WTC11 (cell line): Measurements from ENCODE around the gene PXYLP1. TPM values are rescaled to one million over a fixed set of nuclear protein-coding genes. Genes with fewer than 3 reads are reported as not detected.

Experiments used
- ATAC-seq: fragments of 200-7000 bp; cut with Tn5 transposase; 2 replicates; pipeline ENCODE4 v1.10.0; 2021; ENCODE audit warnings: mild to moderate bottlenecking, moderate library complexity
- CTCF ChIA-PET: fragments of 300-600 bp; sonication (Branson Sonifier 250); formaldehyde crosslinking; loops from one replicate; lab custom pipeline; 2021; ENCODE audit warnings: antibody characterized with exemption; lab: Charles Lee
- POLR2A ChIA-PET: fragments of 350-600 bp; sonication (Branson Sonifier 250); formaldehyde crosslinking; loops from one replicate; lab custom pipeline; 2021; ENCODE audit warnings: antibody characterized with exemption; lab: Charles Lee
- DNase-seq: peaks from one replicate; pipeline ENCODE4 v3.0.0; 2021; ENCODE audit warnings: low spot score
- H3K27ac Mint-ChIP-seq: 2 replicates; pipeline ENCODE4 v1.8.0; 2021; ENCODE audit warnings: mixed read lengths
- H3K27me3 Mint-ChIP-seq: 2 replicates; pipeline ENCODE4 v1.8.0; 2021; ENCODE audit warnings: low read depth, mild to moderate bottlenecking, moderate library complexity, mixed read lengths
- H3K36me3 Mint-ChIP-seq: 2 replicates; pipeline ENCODE4 v1.8.0; 2021; ENCODE audit warnings: mixed read lengths
- H3K4me1 Mint-ChIP-seq: 2 replicates; pipeline ENCODE4 v1.8.0; 2022; ENCODE audit warnings: mixed read lengths
- H3K4me3 Mint-ChIP-seq: 2 replicates; pipeline ENCODE4 v1.8.0; 2021; ENCODE audit warnings: mild to moderate bottlenecking, moderate library complexity, mixed read lengths
- H3K9me3 Mint-ChIP-seq: 2 replicates; pipeline ENCODE4 v1.8.0; 2021; ENCODE audit warnings: mixed read lengths
- ARID4B ChIP-seq: sonication (generic); formaldehyde crosslinking; IDR thresholded peaks from 2 replicates; pipeline ENCODE4 v1.8.0; 2023; ENCODE audit warnings: missing genetic modification reagents, mild to moderate bottlenecking, borderline replicate concordance
- ATF1 ChIP-seq: sonication (generic); formaldehyde crosslinking; IDR thresholded peaks from 2 replicates; pipeline ENCODE4 v1.8.1; 2023; ENCODE audit warnings: mild to moderate bottlenecking, moderate library complexity, missing genetic modification reagents
- E2F1 ChIP-seq: sonication (generic); formaldehyde crosslinking; IDR thresholded peaks from 2 replicates; pipeline ENCODE4 v1.8.0; 2022; ENCODE audit warnings: mild to moderate bottlenecking, missing genetic modification reagents
- E2F5 ChIP-seq: sonication (generic); formaldehyde crosslinking; IDR thresholded peaks from 2 replicates; pipeline ENCODE4 v1.8.1; 2022; ENCODE audit warnings: mild to moderate bottlenecking, moderate library complexity, missing genetic modification reagents
- ELF4 ChIP-seq: sonication (generic); formaldehyde crosslinking; IDR thresholded peaks from 2 replicates; pipeline ENCODE4 v1.8.1; 2022; ENCODE audit warnings: low read depth, mild to moderate bottlenecking, moderate library complexity, missing genetic modification reagents
- HMGA2 ChIP-seq: fragments of 250-450 bp; sonication (Bioruptor Pico); IDR thresholded peaks from 2 replicates; pipeline ENCODE4 v1.4.0; 2021; ENCODE audit warnings: mild to moderate bottlenecking, moderate library complexity
- IRF1 ChIP-seq: sonication (generic); formaldehyde crosslinking; IDR thresholded peaks from 2 replicates; pipeline ENCODE4 v1.8.0; 2023; ENCODE audit warnings: missing genetic modification reagents
- JAZF1 ChIP-seq: fragments of 250-450 bp; sonication (Bioruptor Pico); IDR thresholded peaks from 2 replicates; pipeline ENCODE4 v1.9.0; 2021; ENCODE audit warnings: moderate library complexity, mild to moderate bottlenecking, inconsistent platforms
- MXD4 ChIP-seq: fragments of 250-450 bp; sonication (Bioruptor Pico); IDR thresholded peaks from 2 replicates; pipeline ENCODE4 v1.8.0; 2021; ENCODE audit warnings: mild to moderate bottlenecking, moderate library complexity, borderline replicate concordance
- NR3C1 ChIP-seq: sonication (generic); formaldehyde crosslinking; conservative IDR thresholded peaks from 2 replicates; pipeline ENCODE4 v1.8.1; 2023; ENCODE audit warnings: low read depth, mild to moderate bottlenecking, missing genetic modification reagents
- PRDM15 ChIP-seq: sonication (generic); formaldehyde crosslinking; IDR thresholded peaks from 2 replicates; pipeline ENCODE4 v1.8.0; 2022; ENCODE audit warnings: missing genetic modification reagents
- PRRX2 ChIP-seq: fragments of 250-450 bp; sonication (Bioruptor Pico); IDR thresholded peaks from 2 replicates; pipeline ENCODE4 v1.8.0; 2021; ENCODE audit warnings: mild to moderate bottlenecking
- SMAD4 ChIP-seq: sonication (generic); formaldehyde crosslinking; IDR thresholded peaks from 2 replicates; pipeline ENCODE4 v1.8.0; 2022; ENCODE audit warnings: mild to moderate bottlenecking, missing genetic modification reagents
- STAT6 ChIP-seq: sonication (generic); formaldehyde crosslinking; conservative IDR thresholded peaks from 2 replicates; pipeline ENCODE4 v1.8.1; 2023; ENCODE audit warnings: mild to moderate bottlenecking, low read depth, missing genetic modification reagents, moderate library complexity
- TEAD1 ChIP-seq: sonication (generic); formaldehyde crosslinking; IDR thresholded peaks from 2 replicates; pipeline ENCODE4 v1.8.0; 2022; ENCODE audit warnings: mild to moderate bottlenecking, missing genetic modification reagents
- USF1 ChIP-seq: sonication (generic); formaldehyde crosslinking; IDR thresholded peaks from 2 replicates; pipeline ENCODE4 v1.8.0; 2022; ENCODE audit warnings: mild to moderate bottlenecking, missing genetic modification reagents
- ZNF219 ChIP-seq: sonication (generic); formaldehyde crosslinking; IDR thresholded peaks from 2 replicates; pipeline ENCODE4 v1.8.0; 2023; ENCODE audit warnings: missing genetic modification reagents, mild to moderate bottlenecking, borderline replicate concordance
- ZNF281 ChIP-seq: sonication (generic); formaldehyde crosslinking; IDR thresholded peaks from 2 replicates; pipeline ENCODE4 v1.8.0; 2023; ENCODE audit warnings: mild to moderate bottlenecking, missing genetic modification reagents
- ZNF423 ChIP-seq: fragments of 250-450 bp; sonication (Bioruptor Pico); IDR thresholded peaks from 2 replicates; pipeline ENCODE4 v2.1.2; 2022; ENCODE audit warnings: mild to moderate bottlenecking, moderate library complexity
- total RNA-seq: library from RNA; stranded (reverse); gene quantifications from 3 replicates; pipeline ENCODE4 v1.2.3, GENCODE V29; 2021

Gene PXYLP1
- total RNA-seq, 1 experiment from 2014 or later: 20.1 TPM

- TF ChIP-seq ZNF281 (no peak), JAZF1 (CRISPR knock-in tag) (no peak), NR3C1 (CRISPR knock-in tag) (no peak), STAT6 (CRISPR knock-in tag) (no peak), MXD4 (CRISPR knock-in tag) (no peak), ZNF423 (CRISPR knock-in tag) (no peak), E2F1 (no peak), SMAD4 (CRISPR knock-in tag) (no peak), IRF1 (CRISPR knock-in tag) (no peak), PRDM15 (CRISPR knock-in tag) (no peak), PRRX2 (CRISPR knock-in tag) (no peak), ELF4 (CRISPR knock-in tag) (no peak), ZNF219 (CRISPR knock-in tag) (no peak)
These were observed 49.1 kb downstream of the PXYLP1 start (continued) for GRCh38 chr3:141280690-141281089.

- Mint-ChIP-seq H3K4me3 (no peak overlapping the region), H3K36me3 (peaks cover 9% of the 10 kb centered on the region), H3K27ac (no peak overlapping the region), H3K27me3 (no peaks in the 10 kb centered on the region), H3K9me3 (no peaks in the 10 kb centered on the region), H3K4me1 (no peaks in the 10 kb centered on the region)
- CTCF ChIA-PET: no interaction called here
- POLR2A ChIA-PET: no interaction called here
- DNase-seq (no peak), ATAC-seq (no peak)
- TF ChIP-seq ARID4B (no peak), HMGA2 (no peak), ATF1 (CRISPR knock-in tag) (no peak), USF1 (CRISPR knock-in tag) (no peak), E2F5 (CRISPR knock-in tag) (no peak), TEAD1 (CRISPR knock-in tag) (no peak)
These were observed 53.9 kb downstream of the PXYLP1 start for GRCh38 chr3:141285570-141285969.
